Measurements from ENCODE around the gene ITIH5. TPM values are rescaled to one million over a fixed set of nuclear protein-coding genes. Genes with fewer than 3 reads are reported as not detected.

ITIH5 gene
- total RNA-seq, result not detected in 2 replicates

GRCh38 chr10:7666253-7667023 is at the start of gene ITIH5:
TSS of gene ITIH5 (minus strand) at chr10:7666966. CDS start at chr10:7666892, 74 bp downstream.

GRCh38 chr10:7703140-7703539 is 36.4 kb upstream of the ITIH5 start, which contains the start of gene ITIH2:
TSS of gene ITIH2 (plus strand) at chr10:7703316. CDS start at chr10:7703435, 119 bp downstream.

Other genes with a start within 250 kb of the ITIH5 start
- not detected in 2 replicates for gene ITIH2, start 36.4 kb upstream of the ITIH5 start, total RNA-seq
- 8.2 and 9.5 TPM in 2 replicates for gene KIN, start 121.0 kb upstream of the ITIH5 start, total RNA-seq
- gene ATP5F1C, start 121.2 kb upstream of the ITIH5 start, total RNA-seq, result 298 and 349 TPM in 2 replicates
- 2.9 and 3.3 TPM in 2 replicates for gene TAF3, start 151.5 kb upstream of the ITIH5 start, total RNA-seq